ENCODE data around the gene IPPK.
"Not testable (repeated sequence)": the region's sequence is repeated elsewhere in the genome, so short reads cannot be mapped to it uniquely, and the experiment has no call there.

Gene IPPK

GRCh38 chr9:92613268-92614122 lies 56.4 kb downstream of the IPPK start:
- no peak for DNase-seq

- DNase-seq, result peak in 1 of 2 donors; percentile 9
These were observed 57.1 kb downstream of the IPPK start for GRCh38 chr9:92612816-92613215.

GRCh38 chr9:92612292-92612691 lies 57.6 kb downstream of the IPPK start:
- DNase-seq, result no peak

- no peak for DNase-seq
These were observed 58.2 kb downstream of the IPPK start for GRCh38 chr9:92611621-92612285.

- DNase-seq, result no peak
These were observed 59.2 kb downstream of the IPPK start for GRCh38 chr9:92610470-92611420.

GRCh38 chr9:92608909-92609445 lies 61.0 kb downstream of the IPPK start:
- DNase-seq, result peak in 1 of 2 donors; percentile 27

GRCh38 chr9:92608241-92608908 lies 61.6 kb downstream of the IPPK start:
- DNase-seq, result no peak

GRCh38 chr9:92607773-92608172 lies 62.2 kb downstream of the IPPK start:
- DNase-seq, result peak; percentile 17 to 42

- no peak for DNase-seq
These were observed 62.8 kb downstream of the IPPK start for GRCh38 chr9:92607088-92607487.

- DNase-seq, result no peak
These were observed 64.7 kb downstream of the IPPK start for GRCh38 chr9:92605224-92605623.

- no peak for DNase-seq
These were observed 65.9 kb downstream of the IPPK start for GRCh38 chr9:92603990-92604389.

- DNase-seq, result no peak
These were observed 66.8 kb downstream of the IPPK start for GRCh38 chr9:92603100-92603499.

- DNase-seq, result no peak
These were observed 67.5 kb downstream of the IPPK start for GRCh38 chr9:92602413-92602812.

GRCh38 chr9:92601451-92601850 lies 68.5 kb downstream of the IPPK start:
- DNase-seq, result no peak

- no peak for DNase-seq
These were observed 69.3 kb downstream of the IPPK start for GRCh38 chr9:92600462-92601261.

GRCh38 chr9:92599938-92600461 lies 69.9 kb downstream of the IPPK start:
- DNase-seq, result no peak

GRCh38 chr9:92598382-92598781 lies 71.5 kb downstream of the IPPK start:
- no peak for DNase-seq

GRCh38 chr9:92595930-92596329 lies 74.0 kb downstream of the IPPK start:
- no peak for DNase-seq

GRCh38 chr9:92595075-92595474 lies 74.9 kb downstream of the IPPK start:
- DNase-seq, result not testable (repeated sequence)

GRCh38 chr9:92592946-92593861 lies 76.7 kb downstream of the IPPK start:
- DNase-seq, result no peak
